Astrocyte of the spinal cord (primary cell): ENCODE measurements around the gene NECTIN1.
A peak's percentile ranks its signal among the peaks of the same experiment; 100 is the strongest.

Experiments used
- DNase-seq: peaks from one replicate; pipeline ENCODE4 v3.0.0; 2011; ENCODE audit warnings: low read depth, low spot score
- H3K4me3 ChIP-seq: 2 replicates; pipeline ENCODE4 v1.5.1; 2011; ENCODE audit warnings: low read depth, mild to moderate bottlenecking, low read length, moderate library complexity
- in situ Hi-C: cut with HindIII; loops from 2 replicates; pipeline ENCODE4 v1.10.0; 2017; ENCODE audit warnings: low sequenced_read_pairs
- TF ChIP-seq, protein P1 (sequence below): IDR thresholded peaks from 2 replicates; pipeline ENCODE4 v1.5.1; 2012; ENCODE audit warnings: low read depth, mild to moderate bottlenecking, low read length, inconsistent platforms

The NECTIN1 gene

GRCh38 chr11:119645018-119645417 is 84.0 kb downstream of the NECTIN1 start:
- in situ Hi-C loops, result no loop called here
- TF ChIP-seq, protein P1, sequence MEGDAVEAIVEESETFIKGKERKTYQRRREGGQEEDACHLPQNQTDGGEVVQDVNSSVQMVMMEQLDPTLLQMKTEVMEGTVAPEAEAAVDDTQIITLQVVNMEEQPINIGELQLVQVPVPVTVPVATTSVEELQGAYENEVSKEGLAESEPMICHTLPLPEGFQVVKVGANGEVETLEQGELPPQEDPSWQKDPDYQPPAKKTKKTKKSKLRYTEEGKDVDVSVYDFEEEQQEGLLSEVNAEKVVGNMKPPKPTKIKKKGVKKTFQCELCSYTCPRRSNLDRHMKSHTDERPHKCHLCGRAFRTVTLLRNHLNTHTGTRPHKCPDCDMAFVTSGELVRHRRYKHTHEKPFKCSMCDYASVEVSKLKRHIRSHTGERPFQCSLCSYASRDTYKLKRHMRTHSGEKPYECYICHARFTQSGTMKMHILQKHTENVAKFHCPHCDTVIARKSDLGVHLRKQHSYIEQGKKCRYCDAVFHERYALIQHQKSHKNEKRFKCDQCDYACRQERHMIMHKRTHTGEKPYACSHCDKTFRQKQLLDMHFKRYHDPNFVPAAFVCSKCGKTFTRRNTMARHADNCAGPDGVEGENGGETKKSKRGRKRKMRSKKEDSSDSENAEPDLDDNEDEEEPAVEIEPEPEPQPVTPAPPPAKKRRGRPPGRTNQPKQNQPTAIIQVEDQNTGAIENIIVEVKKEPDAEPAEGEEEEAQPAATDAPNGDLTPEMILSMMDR, result no peak
- H3K4me3 ChIP-seq, result no peak overlapping the region

DNA sequence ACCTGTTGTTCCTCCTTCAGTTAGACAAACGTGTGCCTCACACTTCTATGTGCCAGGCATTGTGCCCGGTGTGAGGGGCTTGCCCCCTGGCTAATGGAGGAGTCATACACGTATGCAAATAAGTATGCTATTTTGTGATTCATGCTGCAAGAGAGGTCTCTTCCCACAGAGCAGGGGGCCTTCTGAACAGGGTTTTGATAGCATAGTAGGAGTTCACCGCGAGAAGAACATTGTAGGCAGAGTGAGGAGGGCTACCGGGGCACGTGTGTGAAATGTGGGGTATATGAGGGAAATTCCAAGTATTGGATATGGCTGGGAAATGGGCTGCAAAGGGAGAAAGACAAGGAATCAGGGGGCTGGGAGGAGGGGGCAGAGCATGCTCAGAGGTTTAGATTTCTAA is 84.5 kb downstream of the NECTIN1 start:
- in situ Hi-C loops, result no loop called here
- TF ChIP-seq, protein P1, result no peak
- H3K4me3 ChIP-seq, result no peak overlapping the region
- DNase-seq, result no peak

More at GRCh38 chr11:119645018-119645417, 84.0 kb downstream of the NECTIN1 start:
- DNase-seq, result no peak

- no peak overlapping the region for H3K4me3 ChIP-seq
- TF ChIP-seq, protein P1, result no peak
- no peak for DNase-seq
- in situ Hi-C loops, result no loop called here
Observed at GRCh38 chr11:119643876-119644225, 85.1 kb downstream of the NECTIN1 start.

DNA sequence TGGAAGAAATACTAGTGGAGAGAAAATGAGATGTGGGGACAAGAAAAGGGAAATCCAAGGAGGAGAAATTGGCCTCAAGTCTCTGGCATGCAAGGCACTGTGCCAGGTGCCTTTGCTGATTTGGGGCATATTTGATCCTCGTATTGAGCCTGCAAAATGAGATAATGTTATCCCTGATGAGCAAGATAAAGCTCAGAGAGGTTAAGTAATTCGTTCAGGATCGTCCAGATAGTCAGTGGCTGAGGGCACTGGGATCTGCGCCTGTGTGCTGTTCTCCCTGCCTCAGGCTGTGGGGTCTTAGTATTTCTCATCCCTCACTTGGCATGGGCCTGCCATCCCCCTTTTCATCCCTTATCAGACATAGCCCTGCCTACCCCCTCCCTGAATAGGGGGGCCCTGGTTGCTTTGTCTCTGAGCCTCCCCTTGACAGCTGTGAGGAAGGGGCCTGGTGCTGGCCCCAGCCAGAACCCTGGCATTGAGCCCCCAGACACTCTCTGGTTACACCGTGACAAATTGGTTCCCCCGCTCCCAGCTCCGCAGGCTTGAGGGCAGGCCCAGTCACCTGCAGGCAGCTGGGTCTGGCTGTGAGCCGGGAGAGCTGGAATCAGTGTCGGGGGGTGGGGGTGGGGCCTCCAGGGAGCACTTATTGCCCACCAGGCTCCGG is 85.7 kb downstream of the NECTIN1 start:
- in situ Hi-C loops, result no loop called here
- H3K4me3 ChIP-seq, result no peak overlapping the region
- TF ChIP-seq, protein P1, result no peak
- no peak for DNase-seq

GRCh38 chr11:119641983-119642745 is 86.8 kb downstream of the NECTIN1 start:
- in situ Hi-C loops, result no loop called here
- TF ChIP-seq, protein P1, result peak; percentile 53
- DNase-seq, result no peak
- no peak overlapping the region for H3K4me3 ChIP-seq

DNA sequence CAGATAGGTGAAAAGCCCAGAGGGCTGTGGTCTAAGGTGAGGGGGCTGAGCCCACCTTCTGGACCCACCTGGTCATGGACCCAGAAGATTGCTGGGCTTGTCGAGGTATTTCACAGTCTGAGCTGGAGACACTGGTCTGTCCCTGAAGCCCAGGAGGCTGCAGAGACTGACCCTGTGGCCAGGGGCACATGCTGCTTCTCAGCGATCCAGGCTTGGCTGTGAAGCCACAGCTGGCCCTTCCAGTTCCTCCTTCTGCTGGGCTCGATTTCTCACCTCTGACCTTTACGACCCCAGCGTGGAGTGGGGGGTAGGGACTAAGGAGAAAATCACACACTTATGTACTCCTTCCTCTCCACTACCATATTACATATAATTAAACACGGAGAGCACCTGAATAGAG is 88.5 kb downstream of the NECTIN1 start:
- DNase-seq, result no peak
- in situ Hi-C loops, result no loop called here
- no peak overlapping the region for H3K4me3 ChIP-seq
- TF ChIP-seq, protein P1, result no peak
